ENCODE measurements around the gene ADGRG6. TPM values are rescaled to one million over a fixed set of nuclear protein-coding genes. Genes with fewer than 3 reads are reported as not detected.

Gene ADGRG6
- total RNA-seq, 2 experiments from 2014 or later: 0.26 to 0.43 TPM

GRCh38 chr6:142369266-142369665, 67.5 kb downstream of the ADGRG6 start:
- intact Hi-C loops (cut with DNase I, micrococcal nuclease): no loop called here
- no peaks in the 10 kb centered on the region for H3K36me3 Mint-ChIP-seq (ENCODE audit: low read depth)
- no peaks in the 10 kb centered on the region for H3K9me3 Mint-ChIP-seq (ENCODE audit: low read depth)
- no peak for DNase-seq
- H3K4me3 Mint-ChIP-seq: no peak overlapping the region
- H3K27ac Mint-ChIP-seq: no peak overlapping the region
- ChIA-PET CTCF (no interaction called here), POLR2A (no interaction called here)
- ATAC-seq: no peak
- no peaks in the 10 kb centered on the region for H3K4me1 Mint-ChIP-seq
- H3K27me3 Mint-ChIP-seq: peaks cover 2% of the 10 kb centered on the region

- Mint-ChIP-seq H3K4me1 (no peaks in the 10 kb centered on the region), H3K9me3 (ENCODE audit: low read depth) (no peaks in the 10 kb centered on the region), H3K27ac (no peak overlapping the region), H3K27me3 (peaks cover 3% of the 10 kb centered on the region), H3K4me3 (no peak overlapping the region), H3K36me3 (ENCODE audit: low read depth) (no peaks in the 10 kb centered on the region)
- intact Hi-C loops (cut with DNase I, micrococcal nuclease): no loop called here
- no peak for ATAC-seq
- POLR2A ChIA-PET: no interaction called here
- DNase-seq: no peak
- CTCF ChIA-PET: interaction anchor here (1.0 kb wide), 1 partner anchor 15 kb away, joined by 3 read pairs; no protein-coding TSS in a partner anchor
Measured at GRCh38 chr6:142372348-142372747, 70.5 kb downstream of the ADGRG6 start.

- no peak for ATAC-seq
- no peak for DNase-seq
- Mint-ChIP-seq H3K27me3 (peaks cover 3% of the 10 kb centered on the region), H3K36me3 (ENCODE audit: low read depth) (no peaks in the 10 kb centered on the region), H3K4me1 (no peaks in the 10 kb centered on the region), H3K27ac (no peak overlapping the region), H3K9me3 (ENCODE audit: low read depth) (no peaks in the 10 kb centered on the region), H3K4me3 (no peak overlapping the region)
- intact Hi-C loops (cut with DNase I, micrococcal nuclease): no loop called here
- CTCF ChIA-PET: no interaction called here
- POLR2A ChIA-PET: no interaction called here
Measured at GRCh38 chr6:142373268-142374090, 71.7 kb downstream of the ADGRG6 start.

GRCh38 chr6:142374091-142374770, 72.4 kb downstream of the ADGRG6 start:
- H3K36me3 Mint-ChIP-seq (ENCODE audit: low read depth): no peaks in the 10 kb centered on the region
- intact Hi-C loops (cut with DNase I, micrococcal nuclease): no loop called here
- no peak overlapping the region for H3K4me3 Mint-ChIP-seq
- no peak for DNase-seq
- H3K4me1 Mint-ChIP-seq: no peaks in the 10 kb centered on the region
- ChIA-PET CTCF (no interaction called here), POLR2A (no interaction called here)
- no peak for ATAC-seq
- H3K27me3 Mint-ChIP-seq: peaks cover 7% of the 10 kb centered on the region
- no peaks in the 10 kb centered on the region for H3K9me3 Mint-ChIP-seq (ENCODE audit: low read depth)
- no peak overlapping the region for H3K27ac Mint-ChIP-seq

- intact Hi-C loops (cut with DNase I, micrococcal nuclease): no loop called here
- ATAC-seq: no peak
- ChIA-PET POLR2A (no interaction called here), CTCF (interaction anchor here (1.2 kb wide), 1 partner anchor 12 kb away, joined by 3 read pairs; no protein-coding TSS in a partner anchor)
- H3K27ac Mint-ChIP-seq: no peak overlapping the region
- no peak overlapping the region for H3K4me3 Mint-ChIP-seq
- H3K27me3 Mint-ChIP-seq: peaks cover 7% of the 10 kb centered on the region
- no peaks in the 10 kb centered on the region for H3K9me3 Mint-ChIP-seq (ENCODE audit: low read depth)
- DNase-seq: no peak
- no peaks in the 10 kb centered on the region for H3K36me3 Mint-ChIP-seq (ENCODE audit: low read depth)
- no peaks in the 10 kb centered on the region for H3K4me1 Mint-ChIP-seq
Measured at GRCh38 chr6:142374965-142375733, 73.3 kb downstream of the ADGRG6 start.

- H3K27ac Mint-ChIP-seq: no peak overlapping the region
Measured at GRCh38 chr6:142376115-142376514, 74.3 kb downstream of the ADGRG6 start.

GRCh38 chr6:142376800-142377496, 75.1 kb downstream of the ADGRG6 start:
- ChIA-PET POLR2A (no interaction called here), CTCF (interaction anchor here (0.6 to 1.5 kb wide), 2 partner anchors 22 to 819 kb away, joined by 3 to 4 read pairs; no protein-coding TSS in a partner anchor)
- ATAC-seq (no peak), DNase-seq (no peak)
- intact Hi-C loops (cut with DNase I, micrococcal nuclease): no loop called here
- no peaks in the 10 kb centered on the region for H3K4me1 Mint-ChIP-seq
- H3K9me3 Mint-ChIP-seq (ENCODE audit: low read depth): no peaks in the 10 kb centered on the region
- no peak overlapping the region for H3K4me3 Mint-ChIP-seq
- H3K27ac Mint-ChIP-seq: no peak overlapping the region
- peaks cover 7% of the 10 kb centered on the region for H3K27me3 Mint-ChIP-seq
- no peaks in the 10 kb centered on the region for H3K36me3 Mint-ChIP-seq (ENCODE audit: low read depth)

More at GRCh38 chr6:142376115-142376514, 74.3 kb downstream of the ADGRG6 start:
- DNase-seq: no peak
- H3K9me3 Mint-ChIP-seq (ENCODE audit: low read depth): no peaks in the 10 kb centered on the region
- intact Hi-C loops (cut with DNase I, micrococcal nuclease): no loop called here
- no peaks in the 10 kb centered on the region for H3K4me1 Mint-ChIP-seq
- CTCF ChIA-PET: interaction anchor here (1.2 to 1.5 kb wide), 2 partner anchors 11 to 21 kb away, joined by 3 to 4 read pairs; no protein-coding TSS in a partner anchor
- POLR2A ChIA-PET: no interaction called here
- peaks cover 7% of the 10 kb centered on the region for H3K27me3 Mint-ChIP-seq
- H3K4me3 Mint-ChIP-seq: no peak overlapping the region
- ATAC-seq: no peak
- no peaks in the 10 kb centered on the region for H3K36me3 Mint-ChIP-seq (ENCODE audit: low read depth)

GRCh38 chr6:142377497-142377848, 75.7 kb downstream of the ADGRG6 start:
- Mint-ChIP-seq H3K9me3 (ENCODE audit: low read depth) (no peaks in the 10 kb centered on the region), H3K36me3 (ENCODE audit: low read depth) (no peaks in the 10 kb centered on the region), H3K27ac (no peak overlapping the region), H3K4me3 (no peak overlapping the region), H3K27me3 (peaks cover 7% of the 10 kb centered on the region), H3K4me1 (no peaks in the 10 kb centered on the region)
- intact Hi-C loops (cut with DNase I, micrococcal nuclease): no loop called here
- ATAC-seq (no peak), DNase-seq (no peak)
- CTCF ChIA-PET: interaction anchor here (0.6 to 1.5 kb wide), 2 partner anchors 22 to 818 kb away, joined by 3 to 4 read pairs; no protein-coding TSS in a partner anchor
- POLR2A ChIA-PET: no interaction called here

GRCh38 chr6:142378138-142378875, 76.5 kb downstream of the ADGRG6 start:
- Mint-ChIP-seq H3K27me3 (peaks cover 7% of the 10 kb centered on the region), H3K27ac (no peak overlapping the region), H3K4me3 (no peak overlapping the region), H3K36me3 (ENCODE audit: low read depth) (no peaks in the 10 kb centered on the region), H3K9me3 (ENCODE audit: low read depth) (no peaks in the 10 kb centered on the region), H3K4me1 (no peaks in the 10 kb centered on the region)
- ChIA-PET POLR2A (no interaction called here), CTCF (interaction anchor here (1.5 kb wide), 1 partner anchor 9 kb away, joined by 4 read pairs; no protein-coding TSS in a partner anchor)
- intact Hi-C loops (cut with DNase I, micrococcal nuclease): no loop called here
- no peak for DNase-seq
- no peak for ATAC-seq

- ChIA-PET CTCF (interaction anchor here (0.9 to 1.2 kb wide), 2 partner anchors 14 to 23 kb away, joined by 3 read pairs; no protein-coding TSS in a partner anchor), POLR2A (no interaction called here)
- H3K9me3 Mint-ChIP-seq (ENCODE audit: low read depth): no peaks in the 10 kb centered on the region
- peaks cover 5% of the 10 kb centered on the region for H3K27me3 Mint-ChIP-seq
- intact Hi-C loops (cut with DNase I, micrococcal nuclease): no loop called here
- H3K27ac Mint-ChIP-seq: no peak overlapping the region
- no peaks in the 10 kb centered on the region for H3K4me1 Mint-ChIP-seq
- H3K36me3 Mint-ChIP-seq (ENCODE audit: low read depth): no peaks in the 10 kb centered on the region
- no peak overlapping the region for H3K4me3 Mint-ChIP-seq
- DNase-seq (no peak), ATAC-seq (no peak)
Measured at GRCh38 chr6:142380626-142381025, 78.8 kb downstream of the ADGRG6 start.
